ENCODE results near the gene RNF20.

GRCh38 chr9:101540069-101540468 is 6.4 kb downstream of the RNF20 start:
- TF ChIP-seq, protein P1, sequence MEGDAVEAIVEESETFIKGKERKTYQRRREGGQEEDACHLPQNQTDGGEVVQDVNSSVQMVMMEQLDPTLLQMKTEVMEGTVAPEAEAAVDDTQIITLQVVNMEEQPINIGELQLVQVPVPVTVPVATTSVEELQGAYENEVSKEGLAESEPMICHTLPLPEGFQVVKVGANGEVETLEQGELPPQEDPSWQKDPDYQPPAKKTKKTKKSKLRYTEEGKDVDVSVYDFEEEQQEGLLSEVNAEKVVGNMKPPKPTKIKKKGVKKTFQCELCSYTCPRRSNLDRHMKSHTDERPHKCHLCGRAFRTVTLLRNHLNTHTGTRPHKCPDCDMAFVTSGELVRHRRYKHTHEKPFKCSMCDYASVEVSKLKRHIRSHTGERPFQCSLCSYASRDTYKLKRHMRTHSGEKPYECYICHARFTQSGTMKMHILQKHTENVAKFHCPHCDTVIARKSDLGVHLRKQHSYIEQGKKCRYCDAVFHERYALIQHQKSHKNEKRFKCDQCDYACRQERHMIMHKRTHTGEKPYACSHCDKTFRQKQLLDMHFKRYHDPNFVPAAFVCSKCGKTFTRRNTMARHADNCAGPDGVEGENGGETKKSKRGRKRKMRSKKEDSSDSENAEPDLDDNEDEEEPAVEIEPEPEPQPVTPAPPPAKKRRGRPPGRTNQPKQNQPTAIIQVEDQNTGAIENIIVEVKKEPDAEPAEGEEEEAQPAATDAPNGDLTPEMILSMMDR (IDR thresholded peaks at IDR 0.05; ENCODE audit: low read depth, low read length), result no peak
- TF ChIP-seq EZH2phosphoT487 (IDR thresholded peaks at IDR 0.05; ENCODE audit: low read depth), result no peak
